ENCODE data around the gene TMEM253. TPM values are rescaled to one million over a fixed set of nuclear protein-coding genes. Genes with fewer than 3 reads are reported as not detected.

TMEM253 gene
- total and polyA plus RNA-seq, 5 donors from 2014 or later = not detected

- ATAC-seq (ENCODE audit: low read depth in 2 of 2) (no peak), DNase-seq (no peak)
- Mint-ChIP-seq H3K27me3 (peaks cover 6% of the 10 kb centered on the region), H3K36me3 (peaks cover 3% of the 10 kb centered on the region), H3K4me3 (peak overlapping the region in 1 of 4 donors; percentile 24), H3K9me3 (no peaks in the 10 kb centered on the region), H3K4me1 (peaks cover 6 to 33% (median 24%) of the 10 kb centered on the region in 4 donors), H3K27ac (peak overlapping the region; percentile 74 to 95 (median 88))
- Histone ChIP-seq H3K27me3 (ENCODE audit: control insufficient read depth, insufficient read depth, low read length) (no peaks in the 10 kb centered on the region), H3K4me3 (ENCODE audit: low read depth, low read length) (no peak overlapping the region), H3K9me3 (ENCODE audit: control insufficient read depth in 2 of 2, low read length in 2 of 2) (no peaks in the 10 kb centered on the region), H3K4me1 (ENCODE audit: control insufficient read depth, insufficient read depth, low read length, poor library complexity, severe bottlenecking) (peaks cover 22% of the 10 kb centered on the region), H3K36me3 (ENCODE audit: control insufficient read depth, insufficient read depth, low read length) (no peaks in the 10 kb centered on the region), H3K27ac (ENCODE audit: insufficient read depth, low read length, poor library complexity, severe bottlenecking) (peak overlapping the region; percentile 33)
Observed at GRCh38 chr14:21089271-21089670, 11.6 kb upstream of the TMEM253 start.

- peaks cover 3% of the 10 kb centered on the region for H3K36me3 Mint-ChIP-seq
- Histone ChIP-seq H3K4me3 (ENCODE audit: low read depth, low read length) (no peak overlapping the region), H3K36me3 (ENCODE audit: control insufficient read depth, insufficient read depth, low read length) (no peaks in the 10 kb centered on the region), H3K4me1 (ENCODE audit: control insufficient read depth, insufficient read depth, low read length, poor library complexity, severe bottlenecking) (peaks cover 22% of the 10 kb centered on the region), H3K9me3 (ENCODE audit: control insufficient read depth in 2 of 2, low read length in 2 of 2) (no peaks in the 10 kb centered on the region), H3K27ac (ENCODE audit: insufficient read depth, low read length, poor library complexity, severe bottlenecking) (no peak overlapping the region), H3K27me3 (ENCODE audit: control insufficient read depth, insufficient read depth, low read length) (no peaks in the 10 kb centered on the region)
- ATAC-seq (ENCODE audit: low read depth in 2 of 2) (no peak), DNase-seq (no peak)
- H3K9me3 Mint-ChIP-seq = no peaks in the 10 kb centered on the region
- H3K4me1 Mint-ChIP-seq = peaks cover 6 to 33% (median 23%) of the 10 kb centered on the region in 4 donors
- peak overlapping the region in 2 of 3 donors; percentile 71 to 95 for H3K27ac Mint-ChIP-seq
- H3K4me3 Mint-ChIP-seq = no peak overlapping the region
- H3K27me3 Mint-ChIP-seq = peaks cover 6% of the 10 kb centered on the region
Observed at GRCh38 chr14:21089877-21090193, 11.0 kb upstream of the TMEM253 start.

DNA sequence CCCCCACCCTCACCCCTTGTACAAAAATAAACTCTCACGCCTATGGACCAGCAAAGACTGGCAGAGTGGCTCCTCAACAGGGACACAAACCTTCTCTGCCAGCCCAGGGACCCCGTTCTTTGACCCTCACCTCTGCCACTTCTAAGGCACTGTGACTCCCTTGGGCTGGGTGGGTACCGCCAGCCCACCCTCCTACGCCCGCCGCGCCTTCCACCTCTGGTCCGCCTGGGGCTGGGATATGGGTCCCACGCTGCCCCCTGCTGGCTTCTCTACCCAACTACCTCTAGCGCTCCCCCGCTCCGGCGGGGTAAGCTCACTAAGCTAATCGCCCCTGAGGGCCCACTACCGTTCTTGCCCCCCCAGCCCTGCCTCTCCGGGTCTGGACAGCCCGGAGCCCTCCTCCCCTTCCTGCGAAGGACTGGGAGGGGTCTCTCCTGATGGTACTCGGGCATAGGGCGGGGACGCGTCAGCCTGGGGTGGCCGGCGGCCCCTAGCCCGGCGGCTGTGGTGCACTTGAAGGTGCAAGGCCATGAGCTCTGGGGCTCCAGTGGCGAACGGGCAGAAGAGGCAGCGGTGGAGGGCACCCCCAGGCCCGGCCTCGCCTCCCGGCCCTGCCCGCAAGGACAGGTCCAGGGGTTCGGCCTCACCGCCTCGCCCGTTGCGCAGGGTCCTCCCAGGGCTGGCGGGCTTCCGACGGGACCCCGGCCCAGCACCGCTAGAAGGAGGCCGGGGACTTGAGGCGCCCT, 10.5 kb upstream of the TMEM253 start:
- H3K4me3 Mint-ChIP-seq = no peak overlapping the region
- ATAC-seq (ENCODE audit: low read depth in 2 of 2) = no peak
- Histone ChIP-seq H3K9me3 (ENCODE audit: control insufficient read depth in 2 of 2, low read length in 2 of 2) (no peaks in the 10 kb centered on the region), H3K4me3 (ENCODE audit: low read depth, low read length) (no peak overlapping the region), H3K4me1 (ENCODE audit: control insufficient read depth, insufficient read depth, low read length, poor library complexity, severe bottlenecking) (peaks cover 22% of the 10 kb centered on the region), H3K36me3 (ENCODE audit: control insufficient read depth, insufficient read depth, low read length) (no peaks in the 10 kb centered on the region), H3K27me3 (ENCODE audit: control insufficient read depth, insufficient read depth, low read length) (no peaks in the 10 kb centered on the region), H3K27ac (ENCODE audit: insufficient read depth, low read length, poor library complexity, severe bottlenecking) (no peak overlapping the region)
- no peaks in the 10 kb centered on the region for H3K9me3 Mint-ChIP-seq
- H3K27me3 Mint-ChIP-seq = peaks cover 6% of the 10 kb centered on the region
- H3K4me1 Mint-ChIP-seq = peaks cover 6 to 33% (median 23%) of the 10 kb centered on the region in 4 donors
- peaks cover 3% of the 10 kb centered on the region for H3K36me3 Mint-ChIP-seq
- H3K27ac Mint-ChIP-seq = peak overlapping the region in 2 of 3 donors; percentile 56 to 95
- DNase-seq = no peak

GRCh38 chr14:21090940-21091663, 9.8 kb upstream of the TMEM253 start:
- no peak overlapping the region for H3K4me3 Mint-ChIP-seq
- Histone ChIP-seq H3K9me3 (ENCODE audit: control insufficient read depth in 2 of 2, low read length in 2 of 2) (no peaks in the 10 kb centered on the region), H3K4me3 (ENCODE audit: low read depth, low read length) (no peak overlapping the region), H3K4me1 (ENCODE audit: control insufficient read depth, insufficient read depth, low read length, poor library complexity, severe bottlenecking) (peaks cover 22% of the 10 kb centered on the region), H3K27ac (ENCODE audit: insufficient read depth, low read length, poor library complexity, severe bottlenecking) (no peak overlapping the region), H3K36me3 (ENCODE audit: control insufficient read depth, insufficient read depth, low read length) (no peaks in the 10 kb centered on the region), H3K27me3 (ENCODE audit: control insufficient read depth, insufficient read depth, low read length) (no peaks in the 10 kb centered on the region)
- peaks cover 6 to 33% (median 24%) of the 10 kb centered on the region in 4 donors for H3K4me1 Mint-ChIP-seq
- H3K36me3 Mint-ChIP-seq = peaks cover 3% of the 10 kb centered on the region
- no peaks in the 10 kb centered on the region for H3K9me3 Mint-ChIP-seq
- no peak for DNase-seq
- no peak for ATAC-seq (ENCODE audit: low read depth in 2 of 2)
- H3K27ac Mint-ChIP-seq = peak overlapping the region in 1 of 3 donors; percentile 59
- peaks cover 6% of the 10 kb centered on the region for H3K27me3 Mint-ChIP-seq

DNA sequence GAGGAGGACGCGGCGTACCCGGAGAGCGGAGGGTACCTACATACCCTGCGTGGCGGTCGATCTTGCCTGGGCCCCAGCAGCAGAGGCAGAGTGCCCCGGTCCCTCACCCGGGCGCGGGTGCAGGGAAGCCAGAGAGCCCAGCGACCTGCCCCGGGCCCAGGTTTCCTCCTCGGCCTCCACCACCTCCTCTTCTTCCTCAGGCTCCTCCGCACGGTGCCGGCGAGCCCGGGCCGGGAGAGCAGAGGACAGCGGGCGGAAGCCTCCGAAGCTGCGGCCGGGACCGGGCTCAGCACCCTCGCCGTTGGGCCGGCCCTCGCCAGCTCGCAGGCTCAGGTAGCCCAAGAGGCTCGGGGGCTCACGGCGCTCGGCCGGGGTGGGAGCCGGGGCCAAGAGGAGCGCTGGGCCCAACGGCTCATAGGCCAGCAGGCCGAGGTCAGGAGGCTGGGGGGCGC, 9.0 kb upstream of the TMEM253 start:
- Histone ChIP-seq H3K27me3 (ENCODE audit: control insufficient read depth, insufficient read depth, low read length) (no peaks in the 10 kb centered on the region), H3K36me3 (ENCODE audit: control insufficient read depth, insufficient read depth, low read length) (no peaks in the 10 kb centered on the region), H3K9me3 (ENCODE audit: control insufficient read depth in 2 of 2, low read length in 2 of 2) (no peaks in the 10 kb centered on the region), H3K4me1 (ENCODE audit: control insufficient read depth, insufficient read depth, low read length, poor library complexity, severe bottlenecking) (peaks cover 19% of the 10 kb centered on the region), H3K4me3 (ENCODE audit: low read depth, low read length) (no peak overlapping the region), H3K27ac (ENCODE audit: insufficient read depth, low read length, poor library complexity, severe bottlenecking) (no peak overlapping the region)
- H3K9me3 Mint-ChIP-seq = no peaks in the 10 kb centered on the region
- no peak overlapping the region for H3K4me3 Mint-ChIP-seq
- peak overlapping the region in 1 of 3 donors; percentile 59 for H3K27ac Mint-ChIP-seq
- H3K36me3 Mint-ChIP-seq = peaks cover 3% of the 10 kb centered on the region
- peaks cover 6% of the 10 kb centered on the region for H3K27me3 Mint-ChIP-seq
- H3K4me1 Mint-ChIP-seq = peaks cover 0 to 34% (median 22%) of the 10 kb centered on the region in 4 donors
- ATAC-seq (ENCODE audit: low read depth in 2 of 2) = no peak
- no peak for DNase-seq

- Mint-ChIP-seq H3K27ac (peak overlapping the region in 2 of 3 donors; percentile 67 to 88), H3K4me1 (peaks cover 0 to 37% (median 19%) of the 10 kb centered on the region in 4 donors), H3K27me3 (peaks cover 6% of the 10 kb centered on the region), H3K4me3 (peak overlapping the region in 1 of 4 donors; percentile 7), H3K9me3 (no peaks in the 10 kb centered on the region), H3K36me3 (peaks cover 3% of the 10 kb centered on the region)
- Histone ChIP-seq H3K36me3 (ENCODE audit: control insufficient read depth, insufficient read depth, low read length) (no peaks in the 10 kb centered on the region), H3K27me3 (ENCODE audit: control insufficient read depth, insufficient read depth, low read length) (no peaks in the 10 kb centered on the region), H3K9me3 (ENCODE audit: control insufficient read depth in 2 of 2, low read length in 2 of 2) (no peaks in the 10 kb centered on the region), H3K27ac (ENCODE audit: insufficient read depth, low read length, poor library complexity, severe bottlenecking) (no peak overlapping the region), H3K4me1 (ENCODE audit: control insufficient read depth, insufficient read depth, low read length, poor library complexity, severe bottlenecking) (peaks cover 18% of the 10 kb centered on the region), H3K4me3 (ENCODE audit: low read depth, low read length) (no peak overlapping the region)
- DNase-seq (peak; percentile 80 to 91 (median 88)), ATAC-seq (ENCODE audit: low read depth in 2 of 2) (peak; percentile 88)
Observed at GRCh38 chr14:21092273-21093011, 8.4 kb upstream of the TMEM253 start.

- DNase-seq (no peak), ATAC-seq (ENCODE audit: low read depth in 2 of 2) (no peak)
- Histone ChIP-seq H3K36me3 (ENCODE audit: control insufficient read depth, insufficient read depth, low read length) (no peaks in the 10 kb centered on the region), H3K9me3 (ENCODE audit: control insufficient read depth in 2 of 2, low read length in 2 of 2) (no peaks in the 10 kb centered on the region), H3K4me1 (ENCODE audit: control insufficient read depth, insufficient read depth, low read length, poor library complexity, severe bottlenecking) (peaks cover 16% of the 10 kb centered on the region), H3K27me3 (ENCODE audit: control insufficient read depth, insufficient read depth, low read length) (no peaks in the 10 kb centered on the region), H3K4me3 (ENCODE audit: low read depth, low read length) (no peak overlapping the region), H3K27ac (ENCODE audit: insufficient read depth, low read length, poor library complexity, severe bottlenecking) (no peak overlapping the region)
- Mint-ChIP-seq H3K27me3 (peaks cover 6% of the 10 kb centered on the region), H3K4me3 (peak overlapping the region in 1 of 4 donors; percentile 12), H3K4me1 (peaks cover 0 to 32% (median 14%) of the 10 kb centered on the region in 4 donors), H3K27ac (peak overlapping the region in 2 of 3 donors; percentile 51 to 67), H3K9me3 (no peaks in the 10 kb centered on the region), H3K36me3 (peaks cover 3% of the 10 kb centered on the region)
Observed at GRCh38 chr14:21093018-21093417, 7.8 kb upstream of the TMEM253 start.

Measured in CD4-positive, CD25-positive, alpha-beta regulatory T cell (primary cell).